Neural crest cell (in vitro differentiated cells): ENCODE results near the gene UNC5A. TPM values are rescaled to one million over a fixed set of nuclear protein-coding genes. Genes with fewer than 3 reads are reported as not detected.

Experiments used
- DNase-seq: peaks from one replicate; pipeline ENCODE4 v3.0.0; 2021; ENCODE audit warnings: low read depth, mixed read lengths, low spot score
- H3K27ac Mint-ChIP-seq: one replicate; pipeline ENCODE4 v1.8.0; 2021; ENCODE audit warnings: mild to moderate bottlenecking, mixed read lengths; ENCODE audit not compliant: unreplicated experiment
- H3K27me3 Mint-ChIP-seq: 2 replicates; pipeline ENCODE4 v1.8.0; 2021; ENCODE audit warnings: low read depth, mild to moderate bottlenecking, mixed read lengths
- H3K36me3 Mint-ChIP-seq: 2 replicates; pipeline ENCODE4 v1.8.0; 2021; ENCODE audit warnings: low read depth, mild to moderate bottlenecking, mixed read lengths
- H3K4me1 Mint-ChIP-seq: 2 replicates; pipeline ENCODE4 v1.8.0; 2021; ENCODE audit warnings: mixed read lengths
- H3K4me3 Mint-ChIP-seq: one replicate; pipeline ENCODE4 v1.8.0; 2021; ENCODE audit warnings: mild to moderate bottlenecking, mixed read lengths
- H3K9me3 Mint-ChIP-seq: 2 replicates; pipeline ENCODE4 v1.8.0; 2021; ENCODE audit warnings: mixed read lengths
- CTCF ChIP-seq: fragments of 200-600 bp; sonication (generic); conservative IDR thresholded peaks from 2 replicates; pipeline ENCODE4 v1.5.0; 2021; ENCODE audit warnings: antibody characterized with exemption, mild to moderate bottlenecking
- total RNA-seq: library from RNA; stranded (reverse); gene quantifications from 2 replicates; pipeline ENCODE4 v1.2.1, GENCODE V29; 2021

Gene UNC5A
- total RNA-seq, 1 donor from 2014 or later: 0.70 TPM

- Mint-ChIP-seq H3K9me3 (no peaks in the 10 kb centered on the region), H3K27me3 (peaks cover 31% of the 10 kb centered on the region), H3K4me1 (peaks cover under 1% of the 10 kb centered on the region), H3K27ac (no peak overlapping the region), H3K4me3 (no peak overlapping the region), H3K36me3 (no peaks in the 10 kb centered on the region)
- no peak for DNase-seq
- TF ChIP-seq CTCF: no peak
Measured at GRCh38 chr5:176877793-176878331, 67.5 kb downstream of the UNC5A start.

- Mint-ChIP-seq H3K9me3 (no peaks in the 10 kb centered on the region), H3K36me3 (no peaks in the 10 kb centered on the region), H3K4me1 (peaks cover 6% of the 10 kb centered on the region), H3K27me3 (peaks cover 25% of the 10 kb centered on the region), H3K4me3 (no peak overlapping the region), H3K27ac (no peak overlapping the region)
- no peak for TF ChIP-seq CTCF
- no peak for DNase-seq
Measured at GRCh38 chr5:176878463-176878862, 68.1 kb downstream of the UNC5A start.

GRCh38 chr5:176878906-176879662, 68.7 kb downstream of the UNC5A start:
- no peak overlapping the region for H3K27ac Mint-ChIP-seq
- DNase-seq: no peak
- H3K27me3 Mint-ChIP-seq: peaks cover 23% of the 10 kb centered on the region

GRCh38 chr5:176879663-176880361, 69.5 kb downstream of the UNC5A start:
- no peaks in the 10 kb centered on the region for H3K9me3 Mint-ChIP-seq
- no peak for TF ChIP-seq CTCF
- no peaks in the 10 kb centered on the region for H3K36me3 Mint-ChIP-seq
- peaks cover 27% of the 10 kb centered on the region for H3K27me3 Mint-ChIP-seq
- peaks cover 19% of the 10 kb centered on the region for H3K4me1 Mint-ChIP-seq
- no peak overlapping the region for H3K27ac Mint-ChIP-seq
- no peak overlapping the region for H3K4me3 Mint-ChIP-seq
- no peak for DNase-seq

More at GRCh38 chr5:176878906-176879662, 68.7 kb downstream of the UNC5A start:
- Mint-ChIP-seq H3K9me3 (no peaks in the 10 kb centered on the region), H3K4me1 (peaks cover 13% of the 10 kb centered on the region), H3K36me3 (no peaks in the 10 kb centered on the region), H3K4me3 (no peak overlapping the region)
- no peak for TF ChIP-seq CTCF

- no peak overlapping the region for H3K4me3 Mint-ChIP-seq
- TF ChIP-seq CTCF: no peak
- DNase-seq: no peak
- peaks cover 22% of the 10 kb centered on the region for H3K27me3 Mint-ChIP-seq
- no peaks in the 10 kb centered on the region for H3K9me3 Mint-ChIP-seq
- peaks cover 19% of the 10 kb centered on the region for H3K4me1 Mint-ChIP-seq
- H3K36me3 Mint-ChIP-seq: no peaks in the 10 kb centered on the region
- no peak overlapping the region for H3K27ac Mint-ChIP-seq
Measured at GRCh38 chr5:176880366-176881020, 70.1 kb downstream of the UNC5A start.
